ENCODE results near the gene KLF6. TPM values are rescaled to one million over a fixed set of nuclear protein-coding genes. Genes with fewer than 3 reads are reported as not detected.

Gene KLF6
- total and polyA plus RNA-seq, 2 of the 4 experiments (the other 2 are of a cell fraction) = 69.0 to 123 TPM

- TF ChIP-seq RCOR1 (IDR thresholded peaks at IDR 0.05; ENCODE audit: insufficient replicate concordance, low read length) = no peak
Measured at GRCh38 chr10:3783682-3784432, 1.2 kb downstream of the KLF6 start (continued).

GRCh38 chr10:3783316-3783681 is 1.7 kb downstream of the KLF6 start:
- BruUV-seq (replicated peaks) = no TSS peak
- CTCF ChIA-PET = interaction anchor here (1.0 kb wide), 1 partner anchor 586 kb away, joined by 3 read pairs; no protein-coding TSS in a partner anchor
- peaks cover 40% of the 10 kb centered on the region for H3K36me3 ChIP-seq (ENCODE audit: control insufficient read depth, insufficient read depth, low read length)

More at GRCh38 chr10:3783316-3783681, 1.7 kb downstream of the KLF6 start:
- H3K4me1 ChIP-seq (ENCODE audit: control insufficient read depth, insufficient read depth, low read length) = peaks cover 28% of the 10 kb centered on the region
- no peaks in the 10 kb centered on the region for H3K9me3 ChIP-seq (ENCODE audit: control insufficient read depth, insufficient read depth, low read length)
- H3K9ac ChIP-seq (ENCODE audit: low read depth, low read length) = peak overlapping the region; percentile 100
- ATAC-seq (ENCODE audit: low read depth) (peak; percentile 7; the same call in 1 of the 2 replicates), DNase-seq (peak; percentile 86)
- H2BK120ac ChIP-seq (ENCODE audit: low read depth, low read length) = peak overlapping the region; percentile 89
- H3K18ac ChIP-seq (ENCODE audit: low read depth, low read length) = peak overlapping the region; percentile 98
- dilution Hi-C loops (cut with HindIII; ENCODE audit: low sequenced_read_pairs, unreplicated experiment) (no loop called here), intact Hi-C loops (cut with micrococcal nuclease) (loop anchor here (1.0 to 10.0 kb wide), 9 partner anchors 68 to 984 kb away; no protein-coding TSS in a partner anchor), in situ Hi-C loops (cut with MboI; ENCODE audit: low sequenced_read_pairs) (loop anchor here (5.0 to 10.0 kb wide), 3 partner anchors 459 to 992 kb away; no protein-coding TSS in a partner anchor)
- H3K4me3 ChIP-seq (ENCODE audit: insufficient read depth, low read depth, low read length) = peak overlapping the region; percentile 91
- peak overlapping the region; percentile 99 for H3K4ac ChIP-seq (ENCODE audit: low read depth, low read length)
- H4K5ac ChIP-seq (ENCODE audit: low read depth, low read length) = peak overlapping the region; percentile 83
- H2BK5ac ChIP-seq (ENCODE audit: low read depth, low read length, poor library complexity, severe bottlenecking) = peak overlapping the region; percentile 96
- POLR2A ChIA-PET (ENCODE audit: unreplicated experiment) = interaction anchor here (0.6 to 1.6 kb wide), 11 partner anchors 43 to 702 kb away, joined by 3 to 7 read pairs (median 4); no protein-coding TSS in a partner anchor
- H2AFZ ChIP-seq (replicated peaks; ENCODE audit: low read length, poor library complexity) = no peak overlapping the region
- H3K14ac ChIP-seq (replicated peaks; ENCODE audit: low read depth, low read length) = peak overlapping the region; percentile 100
- H2AK5ac ChIP-seq (ENCODE audit: low read depth, low read length) = peak overlapping the region; percentile 79
- TF ChIP-seq RAD21 (IDR thresholded peaks at IDR 0.05; ENCODE audit: low read length) = no peak; the same call in 1 of the 2 replicates
- TF ChIP-seq POLR2A (IDR thresholded peaks at IDR 0.05; ENCODE audit: low read depth, low read length) = peak; percentile 61
- no peak for TF ChIP-seq CEBPB (IDR thresholded peaks at IDR 0.05; ENCODE audit: low read depth, low read length)
- peak; percentile 12; the same call in 1 of the 2 replicates for TF ChIP-seq CHD1 (IDR thresholded peaks at IDR 0.05; ENCODE audit: low read depth, low read length)
- no peak for TF ChIP-seq SMC3 (IDR thresholded peaks at IDR 0.05; ENCODE audit: low read depth, low read length)
- TF ChIP-seq MXI1 (IDR thresholded peaks at IDR 0.05; ENCODE audit: borderline replicate concordance, low read depth, low read length) = no peak
- no peak for TF ChIP-seq RFX5 (IDR thresholded peaks at IDR 0.05; ENCODE audit: low read depth, low read length)
- TF ChIP-seq MAFK (IDR thresholded peaks at IDR 0.05; ENCODE audit: low read depth, low read length) = no peak
- 0 out of 2 replicates have a peak, but pooled peaks have one; percentile 31 for TF ChIP-seq MAZ (IDR thresholded peaks at IDR 0.05; ENCODE audit: borderline replicate concordance, low read depth, low read length)
- TF ChIP-seq CTCF (conservative IDR thresholded peaks at IDR 0.05; ENCODE audit: low read depth, low read length) = no peak
- peak overlapping the region; percentile 94 for H3K4me2 ChIP-seq (ENCODE audit: low read depth, low read length)
- 0% methylated on average over 1 of the region's 12 CpGs; no CpG with 5 or more reads in 1 of the 2 experiments for WGBS, 2 experiments (ENCODE audit: extremely low coverage in 2 of 2, insufficient read length in 1 of 2)
- H4K20me1 ChIP-seq (ENCODE audit: insufficient read depth, low read length) = peaks cover 57% of the 10 kb centered on the region
- H3K9me1 ChIP-seq (ENCODE audit: insufficient read depth, low read length) = peaks cover 12% of the 10 kb centered on the region
- peak overlapping the region; percentile 93 for H3K27ac ChIP-seq (ENCODE audit: insufficient read depth, low read length)
- peak overlapping the region; percentile 99 for H3K56ac ChIP-seq (ENCODE audit: extremely low read depth, insufficient read depth, low read length)
- peak overlapping the region; percentile 25; the same call in 2 of the 3 replicates for H2BK15ac ChIP-seq (ENCODE audit: low read depth, low read length)
- H4K8ac ChIP-seq (ENCODE audit: low read depth in 2 of 2, low read length in 2 of 2) = peak overlapping the region; percentile 88 to 94
- peak overlapping the region; percentile 97 for H4K91ac ChIP-seq (ENCODE audit: insufficient read depth, low read depth, low read length)
- H3K27me3 ChIP-seq (ENCODE audit: control insufficient read depth, insufficient read depth, low read length) = no peaks in the 10 kb centered on the region
- H2AK9ac ChIP-seq (replicated peaks; ENCODE audit: low read depth, low read length, poor library complexity) = peak overlapping the region; percentile 83
- H3K79me1 ChIP-seq (ENCODE audit: low read depth in 1 of 2, low read length in 2 of 2) = peaks cover 3 to 32% of the 10 kb centered on the region in 2 experiments; a peak in 3 of 4 replicates
- H3K23ac ChIP-seq (ENCODE audit: low read depth, low read length) = peak overlapping the region; percentile 100
- H2BK20ac ChIP-seq (ENCODE audit: low read depth, low read length) = peak overlapping the region; percentile 81
